Measurements from ENCODE around the gene LIPE.

Gene LIPE

GRCh38 chr19:42353341-42354015 is 73.7 kb downstream of the LIPE start:
- DNase-seq (ENCODE audit: low read depth, low spot score) = no peak

DNA sequence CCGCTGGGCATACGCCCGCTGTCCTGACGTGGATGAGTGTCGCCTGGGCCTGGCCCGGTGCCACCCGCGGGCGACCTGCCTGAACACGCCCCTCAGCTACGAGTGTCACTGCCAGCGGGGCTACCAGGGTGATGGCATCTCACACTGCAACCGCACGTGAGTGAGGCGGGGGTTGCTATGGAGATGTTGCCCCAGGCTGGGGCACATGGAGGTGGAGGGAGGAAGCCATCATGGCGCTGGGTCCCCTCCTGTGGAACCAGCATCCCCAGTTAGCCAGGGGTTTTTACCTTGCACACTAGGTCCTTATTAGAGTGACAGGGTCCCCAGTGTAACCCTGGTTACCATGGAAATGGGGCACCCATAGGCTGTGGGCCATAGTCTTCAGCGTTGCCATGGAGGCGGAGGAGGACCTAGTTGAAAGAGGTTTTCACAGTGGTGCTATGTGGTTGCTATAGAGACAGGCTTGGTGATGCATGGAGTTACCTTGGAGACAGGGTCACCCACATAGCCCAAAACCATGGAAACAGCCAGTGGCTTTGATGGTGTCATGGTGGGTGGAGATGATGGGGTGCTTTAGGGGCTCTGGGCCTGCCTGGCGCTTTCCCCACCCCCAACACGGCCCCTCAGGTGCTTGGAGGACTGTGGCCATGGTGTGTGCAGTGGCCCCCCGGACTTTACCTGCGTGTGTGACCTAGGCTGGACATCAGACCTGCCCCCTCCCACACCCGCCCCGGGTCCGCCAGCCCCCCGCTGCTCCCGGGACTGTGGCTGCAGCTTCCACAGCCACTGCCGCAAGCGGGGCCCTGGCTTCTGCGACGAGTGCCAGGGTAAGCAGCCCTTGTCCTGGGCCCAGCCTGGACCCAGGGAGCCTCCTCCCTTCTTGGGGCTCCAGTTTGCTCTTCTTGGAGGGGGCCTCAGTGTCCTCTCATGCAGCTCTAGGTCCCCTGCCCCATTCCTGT is 74.6 kb downstream of the LIPE start:
- no peak for DNase-seq (ENCODE audit: low read depth, low spot score)
